ENCODE data around the gene HACD4.

- TF ChIP-seq EZH2 (IDR thresholded peaks at IDR 0.05; ENCODE audit: insufficient read depth, poor library complexity, severe bottlenecking) (no peak), EZH2phosphoT487 (IDR thresholded peaks at IDR 0.05; ENCODE audit: insufficient read depth, low read depth) (no peak)
Observed at GRCh38 chr9:21077781-21078180, 46.3 kb upstream of the HACD4 start, which contains the start of gene IFNB1.
